Retinal pigment epithelial cell (primary cell): ENCODE data around the gene PAPOLA.

Experiments
- DNase-seq: peaks from one replicate; pipeline ENCODE4 v3.0.0-alpha.2; 2010; ENCODE audit warnings: low read depth
- H3K4me3 ChIP-seq: 2 replicates; pipeline ENCODE4 v1.5.1; 2011; ENCODE audit warnings: mild to moderate bottlenecking, low read length, control low read depth, moderate library complexity
- CTCF ChIP-seq: conservative IDR thresholded peaks from 2 replicates; pipeline ENCODE4 v1.5.1; 2011; ENCODE audit warnings: low read depth, low read length, control low read depth, inconsistent platforms

Gene PAPOLA

GRCh38 chr14:96589577-96589976, 87.4 kb downstream of the PAPOLA start:
- no peak overlapping the region for H3K4me3 ChIP-seq
- no peak for DNase-seq
- no peak for TF ChIP-seq CTCF

DNA sequence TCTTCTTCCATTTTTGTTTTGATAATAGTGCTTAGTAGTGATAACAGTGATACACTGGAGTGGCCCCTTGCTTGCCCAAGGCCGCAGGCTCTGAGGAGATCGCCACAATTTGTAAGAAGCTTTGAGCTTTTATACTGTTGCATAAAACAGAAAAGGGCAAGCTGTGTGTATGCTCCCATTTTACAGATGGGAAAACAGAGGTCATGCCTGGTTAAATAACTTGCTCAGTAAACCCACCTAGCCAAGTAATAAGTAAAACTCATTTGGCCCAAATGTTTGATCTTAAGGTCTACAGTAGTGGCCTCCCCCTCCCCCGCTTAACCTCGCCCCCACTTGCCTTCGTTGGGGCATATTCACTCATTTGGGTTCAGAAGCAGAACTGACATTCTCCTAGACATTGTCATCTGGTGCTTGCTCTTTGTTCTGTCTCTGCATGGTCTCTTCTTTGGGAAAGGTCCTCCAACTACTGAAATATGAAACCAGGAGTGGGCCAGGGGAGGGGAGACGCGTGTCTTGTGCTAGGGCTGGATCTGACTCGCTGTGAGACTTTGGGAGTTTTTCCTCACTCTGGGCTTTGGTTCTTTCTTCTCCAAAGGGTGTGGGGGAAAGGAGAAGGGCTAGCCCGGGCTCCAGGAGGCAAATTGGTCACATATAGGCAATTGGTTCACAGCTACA, 88.1 kb downstream of the PAPOLA start:
- DNase-seq = no peak
- TF ChIP-seq CTCF = no peak
- H3K4me3 ChIP-seq = no peak overlapping the region

DNA sequence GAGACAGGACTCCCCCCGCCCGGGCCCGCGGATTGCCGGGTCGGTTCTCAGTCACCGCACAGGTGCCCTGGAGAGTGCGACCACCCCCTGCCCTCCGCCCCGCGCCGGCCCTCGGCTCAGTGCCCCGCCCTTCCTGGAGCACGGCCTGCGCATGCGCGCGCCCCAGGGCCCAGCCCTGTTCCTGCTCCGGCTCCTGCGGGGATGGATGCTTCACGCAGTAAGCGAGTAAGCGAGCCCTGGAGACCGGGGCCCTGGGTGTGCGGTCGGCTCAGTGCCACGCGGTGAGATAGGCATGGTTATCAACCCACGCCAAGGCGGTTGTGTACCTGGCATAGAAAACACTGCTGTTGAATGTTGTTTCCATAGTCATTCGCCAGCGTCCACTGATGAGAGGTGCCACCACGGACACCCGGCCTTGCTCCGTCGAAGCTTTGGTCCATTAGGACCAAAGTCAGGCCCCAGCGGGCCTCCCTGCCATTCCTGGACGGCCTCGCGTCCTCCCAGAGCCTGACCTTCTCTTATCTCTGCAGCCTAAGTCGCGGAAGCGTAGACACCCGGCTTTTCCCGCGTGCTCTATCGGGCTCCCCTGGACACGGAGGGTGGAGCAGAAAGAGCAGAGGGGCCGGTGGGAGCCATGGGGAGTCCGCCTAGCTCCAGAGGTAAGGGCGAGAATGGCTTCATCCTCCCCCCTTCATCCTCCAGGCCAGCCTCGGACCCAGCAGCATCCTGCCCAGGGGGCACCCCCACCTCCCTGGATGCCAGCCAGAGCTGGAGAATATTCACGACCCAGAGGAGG, 90.6 kb downstream of the PAPOLA start:
- H3K4me3 ChIP-seq = peak overlapping the region; percentile 51
- no peak for TF ChIP-seq CTCF
- DNase-seq = no peak

DNA sequence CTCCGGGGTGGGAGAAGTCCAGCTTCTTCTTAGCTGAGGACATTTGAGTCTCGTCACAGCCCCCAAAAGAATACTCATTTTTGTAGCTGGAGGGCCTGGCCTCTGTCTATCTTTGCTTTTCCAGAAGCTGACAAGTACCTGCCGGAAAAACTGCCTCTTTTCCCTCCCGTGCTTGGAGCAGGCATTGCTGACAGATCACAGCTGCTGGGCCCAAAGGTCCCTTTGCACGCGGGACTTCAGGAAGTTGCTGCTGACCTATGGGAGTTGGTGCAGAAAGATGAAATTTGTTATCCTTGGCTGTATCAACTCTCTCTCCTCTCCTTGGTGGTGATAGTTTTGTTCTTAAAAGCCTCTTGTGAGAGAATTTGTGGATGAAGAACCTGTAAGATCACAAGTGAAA, 92.8 kb downstream of the PAPOLA start:
- H3K4me3 ChIP-seq = no peak overlapping the region
- no peak for DNase-seq
- no peak for TF ChIP-seq CTCF

DNA sequence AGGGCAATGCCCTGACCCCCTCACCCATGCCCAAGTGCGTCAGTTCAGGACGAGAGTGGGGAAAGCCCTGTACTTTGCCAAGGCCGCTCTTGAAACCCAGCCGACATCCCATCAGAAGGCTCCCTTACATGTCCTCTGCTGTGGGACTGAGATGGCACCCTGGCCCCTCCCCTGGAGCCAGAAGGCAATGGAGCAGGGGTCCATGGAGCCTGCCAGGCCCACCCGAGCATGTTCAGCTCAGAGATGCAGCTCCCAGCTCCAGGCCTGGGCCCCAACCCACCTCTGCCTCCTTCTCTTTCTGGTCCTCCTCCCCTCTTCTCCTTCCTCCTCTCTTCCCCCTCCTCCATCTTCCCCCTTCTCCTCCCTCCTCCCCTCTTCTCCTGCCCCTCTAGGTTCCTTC, 95.5 kb downstream of the PAPOLA start:
- DNase-seq = no peak
- no peak for TF ChIP-seq CTCF
- no peak overlapping the region for H3K4me3 ChIP-seq

DNA sequence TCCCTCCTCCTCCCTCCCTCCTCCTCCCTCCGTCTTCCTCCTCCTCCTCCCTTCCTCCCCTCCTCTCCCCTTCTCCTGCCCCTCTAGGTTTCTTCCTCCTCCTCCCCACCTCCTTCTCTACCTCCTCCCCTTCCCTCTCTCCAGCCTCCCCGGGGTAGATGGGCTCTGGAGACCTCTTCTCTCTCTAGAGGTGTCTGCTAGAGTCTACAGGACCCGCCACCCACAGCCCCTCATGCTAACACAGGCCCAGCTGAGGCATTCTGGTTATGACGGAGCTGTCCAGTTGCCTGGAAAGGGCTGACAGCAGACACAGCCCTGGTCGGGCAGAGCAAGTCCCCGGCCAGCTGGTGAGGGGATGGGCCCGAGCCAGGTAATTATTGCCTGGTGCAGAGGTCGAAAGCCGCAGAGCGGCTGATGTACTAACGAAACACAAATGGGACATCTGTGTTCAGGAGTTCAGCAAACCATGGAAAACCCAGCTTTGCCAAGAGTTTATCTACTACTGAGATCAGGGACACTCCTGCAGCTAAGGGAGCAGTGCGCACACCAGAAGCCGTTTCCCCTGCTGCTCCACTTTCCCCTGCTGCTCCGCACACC, 96.2 kb downstream of the PAPOLA start:
- H3K4me3 ChIP-seq = no peak overlapping the region
- no peak for DNase-seq
- TF ChIP-seq CTCF = no peak
